GM21576 (cell line): ENCODE results near the gene SCUBE1.

Source experiments
- ATAC-seq: cut with Tn5 transposase; IDR thresholded peaks from one replicate; pipeline ENCODE4 v1.9.1; 2021; ENCODE audit warnings: mild to moderate bottlenecking, moderate library complexity; ENCODE audit not compliant: unreplicated experiment

Gene SCUBE1

GRCh38 chr22:43181321-43182076 is 161.7 kb downstream of the SCUBE1 start:
- ATAC-seq, result no peak

- ATAC-seq, result no peak
These were observed 162.5 kb downstream of the SCUBE1 start for GRCh38 chr22:43180670-43181069.

GRCh38 chr22:43179911-43180195 is 163.3 kb downstream of the SCUBE1 start:
- no peak for ATAC-seq

GRCh38 chr22:43179146-43179910 is 163.8 kb downstream of the SCUBE1 start:
- no peak for ATAC-seq

- ATAC-seq, result no peak
These were observed 165.7 kb downstream of the SCUBE1 start for GRCh38 chr22:43177479-43177878.

GRCh38 chr22:43176090-43176489 is 167.1 kb downstream of the SCUBE1 start:
- ATAC-seq, result no peak

GRCh38 chr22:43174941-43175531 is 168.1 kb downstream of the SCUBE1 start:
- no peak for ATAC-seq

GRCh38 chr22:43173976-43174720 is 169.0 kb downstream of the SCUBE1 start:
- no peak for ATAC-seq

GRCh38 chr22:43173566-43173965 is 169.6 kb downstream of the SCUBE1 start:
- no peak for ATAC-seq

- ATAC-seq, result no peak
These were observed 171.0 kb downstream of the SCUBE1 start for GRCh38 chr22:43172191-43172590.

GRCh38 chr22:43171607-43172006 is 171.6 kb downstream of the SCUBE1 start:
- ATAC-seq, result no peak

GRCh38 chr22:43171019-43171491 is 172.1 kb downstream of the SCUBE1 start:
- ATAC-seq, result no peak

GRCh38 chr22:43170131-43170480 is 173.1 kb downstream of the SCUBE1 start:
- no peak for ATAC-seq

- ATAC-seq, result no peak
These were observed 173.7 kb downstream of the SCUBE1 start for GRCh38 chr22:43169310-43170130.

GRCh38 chr22:43168471-43169309 is 174.5 kb downstream of the SCUBE1 start:
- ATAC-seq, result no peak

GRCh38 chr22:43167001-43167589 is 176.1 kb downstream of the SCUBE1 start:
- ATAC-seq, result no peak

- no peak for ATAC-seq
These were observed 176.8 kb downstream of the SCUBE1 start for GRCh38 chr22:43166132-43166930.

- ATAC-seq, result no peak
These were observed 178.5 kb downstream of the SCUBE1 start for GRCh38 chr22:43164636-43165035.
